ENCODE data around the gene NUDT10. TPM values are rescaled to one million over a fixed set of nuclear protein-coding genes. Genes with fewer than 3 reads are reported as not detected.
"Not testable (repeated sequence)": the region's sequence is repeated elsewhere in the genome, so short reads cannot be mapped to it uniquely, and the experiment has no call there.

NUDT10 gene
- total RNA-seq, 1 donor from 2014 or later, result 6.6 TPM

- Histone ChIP-seq H3K27me3 (ENCODE audit: insufficient read depth, low read length) (no peaks in the 10 kb centered on the region), H3K27ac (ENCODE audit: low read depth, low read length) (no peak overlapping the region), H4K20me1 (ENCODE audit: insufficient read depth, low read length) (no peaks in the 10 kb centered on the region), H3K4me1 (ENCODE audit: insufficient read depth, low read length) (no peaks in the 10 kb centered on the region), H2AFZ (ENCODE audit: low read depth, low read length) (no peak overlapping the region), H3K79me2 (ENCODE audit: insufficient read depth, low read length) (no peaks in the 10 kb centered on the region), H3K4me3 (ENCODE audit: insufficient read depth, low read depth, low read length) (no peak overlapping the region), H3K4me2 (ENCODE audit: low read length) (no peak overlapping the region), H3K9me3 (ENCODE audit: insufficient read depth, low read depth, low read length) (no peaks in the 10 kb centered on the region), H3K36me3 (ENCODE audit: insufficient read depth, low read length) (no peaks in the 10 kb centered on the region), H3K9ac (ENCODE audit: low read length) (no peak overlapping the region)
- Mint-ChIP-seq H3K4me3 (ENCODE audit: unreplicated experiment) (no peak overlapping the region), H3K9me3 (ENCODE audit: unreplicated experiment) (no peaks in the 10 kb centered on the region), H3K27me3 (ENCODE audit: low read depth, unreplicated experiment) (peaks cover 4% of the 10 kb centered on the region), H3K36me3 (ENCODE audit: low read depth, unreplicated experiment) (no peaks in the 10 kb centered on the region), H3K4me1 (ENCODE audit: low read depth, unreplicated experiment) (no peaks in the 10 kb centered on the region), H3K27ac (ENCODE audit: unreplicated experiment) (no peak overlapping the region)
- DNase-seq (ENCODE audit: low read depth) (no peak), FAIRE-seq (peak; percentile 94)
- TF ChIP-seq EZH2 (IDR thresholded peaks at IDR 0.05; ENCODE audit: insufficient read depth, low read length) (no peak), CTCF (IDR thresholded peaks at IDR 0.05; ENCODE audit: insufficient read depth, low read depth, low read length) (no peak)
Observed at GRCh38 chrX:51316271-51316670, 16.4 kb upstream of the NUDT10 start.

- Mint-ChIP-seq H3K27ac (ENCODE audit: unreplicated experiment) (peak overlapping the region; percentile 26), H3K4me3 (ENCODE audit: unreplicated experiment) (peak overlapping the region; percentile 86)
- Histone ChIP-seq H2AFZ (ENCODE audit: low read depth, low read length) (peak overlapping the region; percentile 56), H3K4me3 (ENCODE audit: insufficient read depth, low read depth, low read length) (peak overlapping the region; percentile 50), H3K9ac (ENCODE audit: low read length) (peak overlapping the region; percentile 61), H3K4me2 (ENCODE audit: low read length) (peak overlapping the region; percentile 78)
- not testable (repeated sequence) for H3K4me1 Mint-ChIP-seq (ENCODE audit: low read depth, unreplicated experiment); H3K36me3 ChIP-seq (ENCODE audit: insufficient read depth, low read length); H3K27me3 ChIP-seq (ENCODE audit: insufficient read depth, low read length); H3K4me1 ChIP-seq (ENCODE audit: insufficient read depth, low read length); H3K9me3 ChIP-seq (ENCODE audit: insufficient read depth, low read depth, low read length); H3K9me3 Mint-ChIP-seq (ENCODE audit: unreplicated experiment); DNase-seq (ENCODE audit: low read depth); H3K27me3 Mint-ChIP-seq (ENCODE audit: low read depth, unreplicated experiment); H3K79me2 ChIP-seq (ENCODE audit: insufficient read depth, low read length); H3K27ac ChIP-seq (ENCODE audit: low read depth, low read length); H3K36me3 Mint-ChIP-seq (ENCODE audit: low read depth, unreplicated experiment); H4K20me1 ChIP-seq (ENCODE audit: insufficient read depth, low read length)
- peak; percentile 85 for FAIRE-seq
Observed at GRCh38 chrX:51332943-51333785, 542 bp downstream of the NUDT10 start.

- DNase-seq (ENCODE audit: low read depth), result peak; percentile 45
- H3K4me3 Mint-ChIP-seq (ENCODE audit: unreplicated experiment), result peak overlapping the region; percentile 78
- peak overlapping the region; percentile 22 for H3K4me2 ChIP-seq (ENCODE audit: low read length)
- H3K27ac ChIP-seq (ENCODE audit: low read depth, low read length), result no peak overlapping the region
- H3K27me3 Mint-ChIP-seq (ENCODE audit: low read depth, unreplicated experiment), result peaks cover 3% of the 10 kb centered on the region
- H3K4me1 ChIP-seq (ENCODE audit: insufficient read depth, low read length), result no peaks in the 10 kb centered on the region
- no peaks in the 10 kb centered on the region for H3K36me3 ChIP-seq (ENCODE audit: insufficient read depth, low read length)
- FAIRE-seq, result peak; percentile 92
- no peaks in the 10 kb centered on the region for H3K79me2 ChIP-seq (ENCODE audit: insufficient read depth, low read length)
- peaks cover 10% of the 10 kb centered on the region for H3K4me1 Mint-ChIP-seq (ENCODE audit: low read depth, unreplicated experiment)
- H3K36me3 Mint-ChIP-seq (ENCODE audit: low read depth, unreplicated experiment), result no peaks in the 10 kb centered on the region
- no peak overlapping the region for H2AFZ ChIP-seq (ENCODE audit: low read depth, low read length)
- H3K9me3 Mint-ChIP-seq (ENCODE audit: unreplicated experiment), result no peaks in the 10 kb centered on the region
- no peaks in the 10 kb centered on the region for H4K20me1 ChIP-seq (ENCODE audit: insufficient read depth, low read length)
- peak overlapping the region; percentile 72 for H3K27ac Mint-ChIP-seq (ENCODE audit: unreplicated experiment)
- H3K9ac ChIP-seq (ENCODE audit: low read length), result no peak overlapping the region
- H3K9me3 ChIP-seq (ENCODE audit: insufficient read depth, low read depth, low read length), result no peaks in the 10 kb centered on the region
- H3K4me3 ChIP-seq (ENCODE audit: insufficient read depth, low read depth, low read length), result no peak overlapping the region
- TF ChIP-seq CTCF (IDR thresholded peaks at IDR 0.05; ENCODE audit: insufficient read depth, low read depth, low read length), result no peak
- no peak for TF ChIP-seq EZH2 (IDR thresholded peaks at IDR 0.05; ENCODE audit: insufficient read depth, low read length)
- no peaks in the 10 kb centered on the region for H3K27me3 ChIP-seq (ENCODE audit: insufficient read depth, low read length)
Observed at GRCh38 chrX:51334276-51334675, 1.7 kb downstream of the NUDT10 start.

Measured in astrocyte (in vitro differentiated cells and primary cell).